Measurements from ENCODE around the gene BTBD9. TPM values are rescaled to one million over a fixed set of nuclear protein-coding genes. Genes with fewer than 3 reads are reported as not detected.
"Not testable (repeated sequence)": the region's sequence is repeated elsewhere in the genome, so short reads cannot be mapped to it uniquely, and the experiment has no call there.

Gene BTBD9
- total RNA-seq, 1 experiment from 2014 or later: 11.3 TPM

GRCh38 chr6:38432079-38432478 lies 207.7 kb downstream of the BTBD9 start:
- peak; percentile 18 for DNase-seq (ENCODE audit: low read depth)

GRCh38 chr6:38429546-38429945 lies 210.2 kb downstream of the BTBD9 start:
- no peak for DNase-seq (ENCODE audit: low read depth)

- DNase-seq (ENCODE audit: low read depth): no peak
Measured at GRCh38 chr6:38427492-38428210, 212.1 kb downstream of the BTBD9 start.

GRCh38 chr6:38425788-38426488 lies 213.8 kb downstream of the BTBD9 start:
- DNase-seq (ENCODE audit: low read depth): not testable (repeated sequence)

GRCh38 chr6:38423746-38424145 lies 216.0 kb downstream of the BTBD9 start:
- DNase-seq (ENCODE audit: low read depth): no peak

- DNase-seq (ENCODE audit: low read depth): peak; percentile 44
Measured at GRCh38 chr6:38420207-38420606, 219.5 kb downstream of the BTBD9 start.

- no peak for DNase-seq (ENCODE audit: low read depth)
Measured at GRCh38 chr6:38417521-38417920, 222.2 kb downstream of the BTBD9 start.

GRCh38 chr6:38415231-38416005 lies 224.3 kb downstream of the BTBD9 start:
- no peak for DNase-seq (ENCODE audit: low read depth)

- DNase-seq (ENCODE audit: low read depth): no peak
Measured at GRCh38 chr6:38413102-38413800, 226.5 kb downstream of the BTBD9 start.

- no peak for DNase-seq (ENCODE audit: low read depth)
Measured at GRCh38 chr6:38407192-38407591, 232.5 kb downstream of the BTBD9 start.

GRCh38 chr6:38406096-38406495 lies 233.6 kb downstream of the BTBD9 start:
- DNase-seq (ENCODE audit: low read depth): no peak

GRCh38 chr6:38404900-38405556 lies 234.7 kb downstream of the BTBD9 start:
- peak; percentile 32 for DNase-seq (ENCODE audit: low read depth)

GRCh38 chr6:38404355-38404754 lies 235.4 kb downstream of the BTBD9 start:
- peak; percentile 9 for DNase-seq (ENCODE audit: low read depth)

- no peak for DNase-seq (ENCODE audit: low read depth)
Measured at GRCh38 chr6:38403548-38403947, 236.2 kb downstream of the BTBD9 start.

- peak; percentile 7 for DNase-seq (ENCODE audit: low read depth)
Measured at GRCh38 chr6:38400764-38401163, 239.0 kb downstream of the BTBD9 start.

- DNase-seq (ENCODE audit: low read depth): no peak
Measured at GRCh38 chr6:38400101-38400500, 239.6 kb downstream of the BTBD9 start.

- peak; percentile 30 for DNase-seq (ENCODE audit: low read depth)
Measured at GRCh38 chr6:38396209-38396608, 243.5 kb downstream of the BTBD9 start.

GRCh38 chr6:38393986-38394385 lies 245.7 kb downstream of the BTBD9 start:
- no peak for DNase-seq (ENCODE audit: low read depth)

GRCh38 chr6:38391626-38392579 lies 247.8 kb downstream of the BTBD9 start:
- peak; percentile 68 for DNase-seq (ENCODE audit: low read depth)

- peak; percentile 76 for DNase-seq (ENCODE audit: low read depth)
Measured at GRCh38 chr6:38391206-38391605, 248.5 kb downstream of the BTBD9 start.

All from M059J (cell line).